Liver (tissue), 9 donors: Measurements from ENCODE around the gene ADCY7. TPM values are rescaled to one million over a fixed set of nuclear protein-coding genes. Genes with fewer than 3 reads are reported as not detected.

Source experiments
- DNase-seq: peaks from one replicate; pipeline ENCODE4 v3.0.0-alpha.2; 2017; ENCODE audit warnings: low spot score
- H3K27ac ChIP-seq, 2 donors: one replicate each; pipeline ENCODE4 v1.7.0; 2013; ENCODE audit warnings: inconsistent platforms in 2 of 2, low read length in 2 of 2, control low read depth in 1 of 2, low read depth in 1 of 2, mild to moderate bottlenecking in 1 of 2
- H3K27me3 ChIP-seq, 4 donors: one replicate each; pipeline versions ENCODE4 v1.6.1 to v1.7.0; 2013; ENCODE audit warnings: low read length in 3 of 4, inconsistent platforms in 1 of 4, mild to moderate bottlenecking in 1 of 4, moderate library complexity in 1 of 4; ENCODE audit not compliant: control insufficient read depth in 4 of 4, insufficient read depth in 4 of 4
- H3K36me3 ChIP-seq, 4 donors: one replicate each; pipeline versions ENCODE4 v1.6.1 to v1.7.0; 2013; ENCODE audit warnings: low read length in 3 of 4, mild to moderate bottlenecking in 3 of 4, low read depth in 1 of 4, moderate library complexity in 1 of 4; ENCODE audit not compliant: control insufficient read depth in 4 of 4, insufficient read depth in 3 of 4
- H3K4me1 ChIP-seq, 4 donors: one replicate each; pipeline versions ENCODE4 v1.6.1 to v1.7.0; 2013; ENCODE audit warnings: low read length in 3 of 4, mild to moderate bottlenecking in 3 of 4, moderate library complexity in 1 of 4; ENCODE audit not compliant: control insufficient read depth in 4 of 4, insufficient read depth in 4 of 4
- H3K4me3 ChIP-seq, 3 donors: one replicate each; pipeline versions ENCODE4 v1.6.1 to v1.7.0; 2013; ENCODE audit warnings: low read length in 3 of 3, control low read depth in 1 of 3, low read depth in 1 of 3, mild to moderate bottlenecking in 1 of 3
- H3K9ac ChIP-seq, 2 donors: one replicate each; pipeline ENCODE4 v1.7.0; 2013; ENCODE audit warnings: low read length in 2 of 2, mild to moderate bottlenecking in 2 of 2, moderate library complexity in 2 of 2, control low read depth in 1 of 2, low read depth in 1 of 2
- H3K9me3 ChIP-seq, 4 donors: one replicate each; pipeline versions ENCODE4 v1.6.1 to v1.7.0; 2013; ENCODE audit warnings: low read length in 3 of 4; ENCODE audit not compliant: control insufficient read depth in 4 of 4
- EGR1 ChIP-seq, 2 donors: IDR thresholded peaks; 2 replicates each; pipeline ENCODE4 v1.6.1; 2016 to 2018; ENCODE audit warnings: antibody characterized with exemption in 2 of 2, low read depth in 2 of 2
- FOXA1 ChIP-seq: IDR thresholded peaks from 2 replicates; pipeline ENCODE4 v1.6.1; 2016; ENCODE audit warnings: antibody characterized with exemption
- FOXA2 ChIP-seq: IDR thresholded peaks from 2 replicates; pipeline ENCODE4 v1.6.1; 2016; ENCODE audit warnings: antibody characterized with exemption
- HNF4A ChIP-seq, 2 donors: conservative IDR thresholded peaks; 2 replicates each; pipeline ENCODE4 v1.6.1; 2016; ENCODE audit warnings: antibody characterized with exemption in 2 of 2, mild to moderate bottlenecking in 2 of 2
- HNF4G ChIP-seq: IDR thresholded peaks from 2 replicates; pipeline ENCODE4 v1.6.1; 2016; ENCODE audit warnings: antibody characterized with exemption
- JUND ChIP-seq, 2 donors: IDR thresholded peaks; 2 replicates each; pipeline ENCODE4 v1.6.1; 2016; ENCODE audit warnings: antibody characterized with exemption in 2 of 2
- NR2F2 ChIP-seq: IDR thresholded peaks from 2 replicates; pipeline ENCODE4 v1.6.1; 2016; ENCODE audit warnings: antibody characterized with exemption
- RAD21 ChIP-seq, 2 donors: IDR thresholded peaks; 2 replicates each; pipeline ENCODE4 v1.6.1; 2016; ENCODE audit warnings: antibody characterized with exemption in 2 of 2, mild to moderate bottlenecking in 2 of 2
- RXRA ChIP-seq, 2 donors: IDR thresholded peaks; 2 replicates each; pipeline ENCODE4 v1.6.1; 2017 to 2018; ENCODE audit warnings: antibody characterized with exemption in 2 of 2, mild to moderate bottlenecking in 1 of 2
- TAF1 ChIP-seq: conservative IDR thresholded peaks from 2 replicates; pipeline ENCODE4 v1.6.1; 2016; ENCODE audit warnings: antibody characterized with exemption, mild to moderate bottlenecking
- WGBS: extraction: QIAGEN DNeasy Blood & Tissue Kit; methylation state at CpG from one replicate; pipeline ENCODE4 v1.1.7; 2013; 5-methylcytosine and 5-hydroxymethylcytosine counted together
- polyA plus RNA-seq, 2 donors: library from polyadenylated mRNA; stranded (reverse) in 1 of 2; unstranded in 1 of 2; fragments of 200-250 nt in 1 of 2; fragments of >200 nt in 1 of 2; fragmentation: Nextera tagmentation in 1 of 2; extraction: Ambion mirVana in 1 of 2; gene quantifications; one replicate each; pipeline versions ENCODE4 v1.2.1 to v1.2.3, GENCODE V29; 2013 to 2015
- total RNA-seq, 2 donors: library from RNA; depleted of rRNA; stranded (reverse); fragments of >200 nt; gene quantifications; one replicate each; pipeline ENCODE4 v1.2.3, GENCODE V29; 2014
- TF ChIP-seq, protein P1 (sequence below): IDR thresholded peaks from 2 replicates; pipeline ENCODE4 v1.6.1; 2016; ENCODE audit warnings: antibody characterized with exemption
- TF ChIP-seq, protein P2 (sequence below): IDR thresholded peaks from 2 replicates; pipeline ENCODE4 v1.6.1; 2016; ENCODE audit warnings: antibody characterized with exemption
- TF ChIP-seq, protein P3 (sequence below): fragments of 150-350 bp; IDR thresholded peaks from 2 replicates; pipeline ENCODE4 v1.5.1; 2017; ENCODE audit warnings: improper control_type of control experiment, low read depth, low read length; ENCODE audit not compliant: missing input control
- donor health status: healthy.
- donor health status: healthy.
- donor health status: healthy.
- donor health status: healthy.
- donor health status: healthy.

The ADCY7 gene
- total and polyA plus RNA-seq, 4 donors, result 1.8 to 43.9 (median 7.4) TPM

DNA sequence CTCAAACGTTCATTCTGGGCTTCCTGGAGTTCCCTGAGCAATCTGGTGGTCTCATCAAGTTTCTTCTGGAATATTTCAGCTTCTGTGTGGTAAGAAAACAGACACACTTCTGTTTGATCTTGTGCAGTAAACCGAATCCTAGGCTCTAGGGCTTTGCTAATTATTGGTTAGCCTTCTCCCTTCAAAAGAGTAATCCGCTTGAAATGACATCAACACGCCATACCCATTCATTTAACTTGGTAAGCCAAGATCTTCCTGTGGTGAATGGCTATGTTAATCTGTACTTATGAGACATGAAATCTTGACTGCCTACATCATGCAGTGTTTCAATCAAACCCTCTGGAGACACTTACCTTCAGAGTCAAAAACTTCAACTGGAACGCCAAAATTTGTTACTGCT, 54.0 kb downstream of the ADCY7 start:
- H3K9me3 ChIP-seq, result no peaks in the 10 kb centered on the region
- peaks cover 7 to 70% (median 60%) of the 10 kb centered on the region in 4 donors for H3K36me3 ChIP-seq
- TF ChIP-seq NR2F2 (no peak), HNF4G (no peak), FOXA1 (no peak), TAF1 (no peak), FOXA2 (no peak), RAD21 (IDR thresholded peaks at IDR 0.05) (no peak)
- TF ChIP-seq, protein P1, sequence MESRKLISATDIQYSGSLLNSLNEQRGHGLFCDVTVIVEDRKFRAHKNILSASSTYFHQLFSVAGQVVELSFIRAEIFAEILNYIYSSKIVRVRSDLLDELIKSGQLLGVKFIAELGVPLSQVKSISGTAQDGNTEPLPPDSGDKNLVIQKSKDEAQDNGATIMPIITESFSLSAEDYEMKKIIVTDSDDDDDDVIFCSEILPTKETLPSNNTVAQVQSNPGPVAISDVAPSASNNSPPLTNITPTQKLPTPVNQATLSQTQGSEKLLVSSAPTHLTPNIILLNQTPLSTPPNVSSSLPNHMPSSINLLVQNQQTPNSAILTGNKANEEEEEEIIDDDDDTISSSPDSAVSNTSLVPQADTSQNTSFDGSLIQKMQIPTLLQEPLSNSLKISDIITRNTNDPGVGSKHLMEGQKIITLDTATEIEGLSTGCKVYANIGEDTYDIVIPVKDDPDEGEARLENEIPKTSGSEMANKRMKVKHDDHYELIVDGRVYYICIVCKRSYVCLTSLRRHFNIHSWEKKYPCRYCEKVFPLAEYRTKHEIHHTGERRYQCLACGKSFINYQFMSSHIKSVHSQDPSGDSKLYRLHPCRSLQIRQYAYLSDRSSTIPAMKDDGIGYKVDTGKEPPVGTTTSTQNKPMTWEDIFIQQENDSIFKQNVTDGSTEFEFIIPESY, result no peak
- TF ChIP-seq, protein P2, sequence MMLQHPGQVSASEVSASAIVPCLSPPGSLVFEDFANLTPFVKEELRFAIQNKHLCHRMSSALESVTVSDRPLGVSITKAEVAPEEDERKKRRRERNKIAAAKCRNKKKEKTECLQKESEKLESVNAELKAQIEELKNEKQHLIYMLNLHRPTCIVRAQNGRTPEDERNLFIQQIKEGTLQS, result no peak
- H3K4me1 ChIP-seq, result no peaks in the 10 kb centered on the region
- H3K4me3 ChIP-seq, result no peak overlapping the region
- no peak overlapping the region for H3K27ac ChIP-seq
- DNase-seq, result no peak
- H3K27me3 ChIP-seq, result no peaks in the 10 kb centered on the region
- WGBS, result 92% methylated on average over 5 of the region's 5 CpGs
- H3K9ac ChIP-seq, result no peak overlapping the region

DNA sequence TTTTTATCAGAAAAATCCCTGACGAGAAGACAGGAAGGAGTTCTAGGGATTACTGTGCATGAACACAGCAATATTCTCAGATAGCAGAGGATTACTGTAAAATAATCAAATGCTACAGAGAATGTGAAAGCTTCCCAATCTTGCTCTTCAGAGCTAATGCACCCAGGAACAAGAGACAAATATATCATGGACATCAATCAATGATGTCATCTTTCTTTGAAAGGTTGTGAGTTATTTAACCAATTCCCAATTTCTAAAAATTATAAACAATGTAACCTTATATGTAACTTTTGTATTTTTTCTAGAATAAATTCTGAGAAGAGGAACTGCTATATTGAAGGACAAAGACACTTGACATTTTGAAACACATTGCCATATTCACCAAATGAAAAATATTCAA, 56.0 kb downstream of the ADCY7 start:
- H3K36me3 ChIP-seq, result peaks cover 7 to 60% (median 45%) of the 10 kb centered on the region in 4 donors
- H3K9me3 ChIP-seq, result no peaks in the 10 kb centered on the region
- DNase-seq, result no peak
- H3K4me1 ChIP-seq, result no peaks in the 10 kb centered on the region
- WGBS, result 91% methylated on average over 1 of the region's 1 CpG
- no peak overlapping the region for H3K9ac ChIP-seq
- no peak overlapping the region for H3K27ac ChIP-seq
- no peaks in the 10 kb centered on the region for H3K27me3 ChIP-seq
- H3K4me3 ChIP-seq, result no peak overlapping the region
- TF ChIP-seq RAD21 (IDR thresholded peaks at IDR 0.05) (no peak), HNF4A (conservative IDR thresholded peaks at IDR 0.05) (no peak), EGR1 (IDR thresholded peaks at IDR 0.05; ENCODE audit: low read depth in 2 of 2) (no peak), RXRA (IDR thresholded peaks at IDR 0.05) (no peak)

DNA sequence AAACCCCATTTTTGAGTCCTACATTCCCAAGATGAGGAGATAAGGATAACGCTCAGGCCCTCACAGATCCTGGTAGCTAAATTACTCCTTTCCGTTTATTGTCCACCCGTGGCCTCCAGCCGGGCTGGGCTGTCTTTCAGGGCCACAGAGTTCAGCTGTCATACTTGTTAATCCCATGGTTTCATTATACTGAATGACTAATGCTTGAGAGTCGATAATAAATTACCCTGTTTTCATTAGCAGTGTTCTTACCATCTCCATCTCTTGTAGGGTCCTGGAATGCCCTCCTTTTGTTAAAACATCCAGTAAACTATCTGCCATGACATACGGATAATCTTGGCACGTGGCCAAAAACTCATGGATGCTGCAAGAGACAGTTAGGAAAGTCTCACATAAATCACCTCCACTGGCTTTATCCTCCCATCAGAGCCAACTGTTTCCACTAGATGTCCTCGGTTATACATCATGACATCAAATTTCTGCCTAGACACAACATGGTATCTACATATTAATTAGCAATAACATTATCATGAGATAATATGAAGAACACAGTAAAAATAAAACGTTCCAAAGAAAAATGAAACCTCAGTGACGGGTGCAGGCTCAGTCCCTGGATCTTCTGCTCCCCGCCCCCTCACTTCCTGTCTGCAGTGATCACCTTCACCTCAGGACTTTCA, 57.1 kb downstream of the ADCY7 start:
- 76% methylated on average over 11 of the region's 11 CpGs for WGBS

More for the DNA sequence above, 57.1 kb downstream of the ADCY7 start:
- Histone ChIP-seq H3K36me3 (peaks cover 7 to 61% (median 40%) of the 10 kb centered on the region in 4 donors), H3K27ac (no peak overlapping the region), H3K27me3 (no peaks in the 10 kb centered on the region), H3K9ac (no peak overlapping the region), H3K9me3 (no peaks in the 10 kb centered on the region), H3K4me3 (no peak overlapping the region), H3K4me1 (no peaks in the 10 kb centered on the region)
- DNase-seq, result peak; percentile 37
- TF ChIP-seq RAD21 (IDR thresholded peaks at IDR 0.05) (peak; percentile 49 to 62), JUND (IDR thresholded peaks at IDR 0.05) (no peak), FOXA1 (no peak)
- TF ChIP-seq, protein P3, sequence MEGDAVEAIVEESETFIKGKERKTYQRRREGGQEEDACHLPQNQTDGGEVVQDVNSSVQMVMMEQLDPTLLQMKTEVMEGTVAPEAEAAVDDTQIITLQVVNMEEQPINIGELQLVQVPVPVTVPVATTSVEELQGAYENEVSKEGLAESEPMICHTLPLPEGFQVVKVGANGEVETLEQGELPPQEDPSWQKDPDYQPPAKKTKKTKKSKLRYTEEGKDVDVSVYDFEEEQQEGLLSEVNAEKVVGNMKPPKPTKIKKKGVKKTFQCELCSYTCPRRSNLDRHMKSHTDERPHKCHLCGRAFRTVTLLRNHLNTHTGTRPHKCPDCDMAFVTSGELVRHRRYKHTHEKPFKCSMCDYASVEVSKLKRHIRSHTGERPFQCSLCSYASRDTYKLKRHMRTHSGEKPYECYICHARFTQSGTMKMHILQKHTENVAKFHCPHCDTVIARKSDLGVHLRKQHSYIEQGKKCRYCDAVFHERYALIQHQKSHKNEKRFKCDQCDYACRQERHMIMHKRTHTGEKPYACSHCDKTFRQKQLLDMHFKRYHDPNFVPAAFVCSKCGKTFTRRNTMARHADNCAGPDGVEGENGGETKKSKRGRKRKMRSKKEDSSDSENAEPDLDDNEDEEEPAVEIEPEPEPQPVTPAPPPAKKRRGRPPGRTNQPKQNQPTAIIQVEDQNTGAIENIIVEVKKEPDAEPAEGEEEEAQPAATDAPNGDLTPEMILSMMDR, result peak; percentile 11
